Activated T-cell treated with anti-CD3 and anti-CD28 coated beads, Interleukin-2, amount 50 U/mL, for 24 hours (primary cell): ENCODE data around the gene PKMYT1.

Experiments
- DNase-seq: peaks from one replicate; pipeline ENCODE4 v3.0.0-alpha.2; 2020
- H3K27ac Mint-ChIP-seq: 2 replicates; pipeline ENCODE4 v1.8.0; 2020; ENCODE audit warnings: mild to moderate bottlenecking, mixed read lengths
- H3K27me3 Mint-ChIP-seq: 2 replicates; pipeline ENCODE4 v1.8.0; 2020; ENCODE audit warnings: mixed read lengths
- H3K36me3 Mint-ChIP-seq: 2 replicates; pipeline ENCODE4 v1.8.0; 2020; ENCODE audit warnings: low read depth, mixed read lengths
- H3K4me1 Mint-ChIP-seq: 2 replicates; pipeline ENCODE4 v1.8.0; 2020; ENCODE audit warnings: low read depth, mixed read lengths
- H3K4me3 Mint-ChIP-seq: 2 replicates; pipeline ENCODE4 v1.8.0; 2020; ENCODE audit warnings: mild to moderate bottlenecking, moderate library complexity, mixed read lengths
- H3K9me3 Mint-ChIP-seq: 2 replicates; pipeline ENCODE4 v1.8.0; 2020; ENCODE audit warnings: mixed read lengths

The PKMYT1 gene

DNA sequence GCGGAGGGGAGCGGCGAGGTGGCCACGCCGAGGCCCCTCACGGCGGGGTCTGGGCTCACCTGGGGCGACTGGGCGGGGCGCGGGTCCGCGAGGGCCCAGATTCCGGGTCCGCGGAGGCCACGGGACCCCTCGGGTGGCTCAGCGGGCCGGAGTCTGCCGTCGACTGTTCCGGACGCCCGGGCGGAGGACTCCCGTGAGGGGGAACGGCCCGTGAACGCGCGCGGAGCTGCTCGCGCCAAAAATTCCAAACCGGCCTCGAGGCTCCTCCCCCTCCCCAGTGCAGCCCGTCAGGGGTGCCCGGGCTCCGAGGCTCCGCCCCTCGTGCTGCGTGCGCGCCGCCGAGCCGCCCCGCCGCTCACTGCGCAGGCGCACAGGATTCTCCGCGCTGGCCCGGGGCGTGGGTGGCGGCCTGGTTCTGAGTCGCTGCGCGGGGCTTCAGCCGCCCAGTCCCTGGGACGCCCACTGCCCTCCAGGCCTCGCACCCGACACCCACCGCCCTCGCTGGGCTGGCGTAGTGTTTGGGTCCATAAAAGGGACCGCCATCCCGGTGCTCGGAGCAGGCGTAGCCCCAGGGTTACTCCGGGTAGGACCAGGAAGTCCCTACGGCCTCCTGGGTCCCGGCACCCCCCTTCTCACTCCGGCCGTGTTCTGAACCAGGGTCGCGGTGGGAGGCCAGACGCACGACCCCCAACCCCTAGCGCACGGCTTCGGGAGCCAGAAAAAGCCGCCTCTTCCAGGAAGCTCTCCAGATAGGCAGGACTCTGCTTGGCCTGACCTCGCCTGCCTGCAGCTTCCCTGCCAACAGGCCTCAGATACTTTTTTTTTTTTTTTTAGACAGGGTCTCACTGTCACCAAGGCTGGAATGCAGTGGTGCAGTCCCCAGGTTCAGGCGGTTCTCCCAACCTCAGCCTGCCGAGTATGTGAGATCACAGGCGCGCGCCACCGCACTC is at the start of gene PKMYT1:
Gene PKMYT1 (minus strand): TSS at position 220 of the 950 bp plus-strand sequence. CDS start 789 bp downstream, outside the sequence.
- Mint-ChIP-seq H3K9me3 (no peaks in the 10 kb centered on the region), H3K4me1 (peaks cover 33% of the 10 kb centered on the region), H3K27ac (peak within 1 kb of the TSS; percentile 88), H3K4me3 (peak within 1 kb of the TSS; percentile 90), H3K36me3 (peaks cover 40% of the 10 kb centered on the region), H3K27me3 (peaks cover 3% of the 10 kb centered on the region)
- DNase-seq = peak; percentile 98

DNA sequence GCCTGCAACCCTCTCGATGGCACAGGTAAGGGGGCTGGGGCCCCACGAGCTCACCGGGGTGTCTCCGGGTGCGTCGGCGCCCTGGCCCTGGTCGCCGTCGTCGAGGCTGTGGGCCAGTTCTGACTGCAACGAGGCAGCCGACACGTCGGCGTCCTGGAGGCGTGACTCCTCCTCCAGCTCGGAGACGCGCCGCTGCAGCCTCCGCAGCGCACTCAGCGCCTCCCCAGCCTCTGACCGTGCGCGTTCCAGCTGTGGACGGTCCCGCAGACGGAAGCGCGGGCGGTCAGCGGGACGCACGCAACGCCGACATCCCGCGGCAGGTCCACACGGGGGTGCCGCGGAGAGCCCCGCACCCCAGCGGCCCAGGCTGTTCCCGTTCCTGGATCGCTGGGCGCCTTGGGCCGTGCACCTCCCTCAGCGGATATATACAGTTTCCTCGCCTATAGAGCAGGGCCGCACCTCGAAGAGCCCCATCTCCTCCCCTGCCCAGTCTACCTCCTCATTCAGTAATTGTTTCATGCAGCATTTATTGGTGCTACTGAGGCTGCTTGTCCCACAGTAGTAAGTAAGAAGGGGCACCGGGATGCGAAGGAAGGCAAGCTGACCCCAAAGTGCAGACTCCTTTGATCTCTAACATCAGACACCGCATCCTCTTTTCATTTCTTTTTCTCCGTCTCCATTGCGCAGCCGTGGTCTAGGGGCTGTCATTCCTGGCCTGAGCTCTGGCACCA is 49.4 kb upstream of the PKMYT1 start:
- no peak overlapping the region for H3K27ac Mint-ChIP-seq
- peak; percentile 66 for DNase-seq
- H3K27me3 Mint-ChIP-seq = peaks cover 56% of the 10 kb centered on the region
- H3K4me1 Mint-ChIP-seq = peaks cover 27% of the 10 kb centered on the region
- peaks cover 25% of the 10 kb centered on the region for H3K36me3 Mint-ChIP-seq
- peak overlapping the region; percentile 30 for H3K4me3 Mint-ChIP-seq
- no peaks in the 10 kb centered on the region for H3K9me3 Mint-ChIP-seq

GRCh38 chr16:3028716-3029319 is 48.6 kb upstream of the PKMYT1 start:
- no peak overlapping the region for H3K4me3 Mint-ChIP-seq
- peaks cover 30% of the 10 kb centered on the region for H3K4me1 Mint-ChIP-seq
- no peak for DNase-seq
- peaks cover 29% of the 10 kb centered on the region for H3K36me3 Mint-ChIP-seq
- H3K27me3 Mint-ChIP-seq = peaks cover 48% of the 10 kb centered on the region
- no peak overlapping the region for H3K27ac Mint-ChIP-seq
- no peaks in the 10 kb centered on the region for H3K9me3 Mint-ChIP-seq

DNA sequence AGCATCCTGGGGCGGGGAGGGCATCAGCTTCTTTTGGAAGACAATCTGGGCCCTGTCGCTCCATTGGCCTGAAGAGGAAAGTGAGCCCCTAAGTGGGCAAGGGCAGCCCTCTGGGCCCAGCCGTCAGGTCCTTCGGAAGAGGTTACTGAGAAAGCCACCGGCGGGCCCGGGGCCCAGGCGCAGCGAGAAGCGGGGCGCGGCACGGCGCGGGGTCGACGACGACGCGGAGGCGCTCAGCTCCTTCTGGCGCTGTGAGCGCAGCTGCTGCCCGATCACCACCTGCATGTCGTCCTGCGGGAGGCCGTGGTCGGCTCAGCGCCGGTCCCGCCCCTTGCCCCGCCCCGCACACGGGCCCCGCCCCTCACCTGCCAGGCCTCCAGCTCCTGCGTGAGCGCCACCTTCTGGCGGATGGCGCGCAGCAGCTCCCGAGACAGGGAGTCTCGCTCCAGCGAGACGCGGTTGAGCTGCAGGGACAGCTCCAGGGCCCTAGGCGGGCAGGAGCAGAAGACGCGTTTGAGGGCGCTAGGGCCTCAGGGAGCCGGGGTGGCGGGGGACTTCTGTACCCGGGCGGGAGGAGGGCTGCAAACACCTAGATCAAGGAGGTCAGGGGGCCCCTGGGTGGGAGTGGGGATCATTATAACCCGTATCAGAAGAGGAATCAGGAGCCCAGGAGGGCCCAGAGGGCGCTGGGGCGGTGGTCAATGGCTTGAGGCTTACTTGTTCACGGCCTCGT is 47.9 kb upstream of the PKMYT1 start:
- peaks cover 29% of the 10 kb centered on the region for H3K36me3 Mint-ChIP-seq
- no peak overlapping the region for H3K4me3 Mint-ChIP-seq
- H3K27me3 Mint-ChIP-seq = peaks cover 41% of the 10 kb centered on the region
- peak; percentile 91 for DNase-seq
- H3K27ac Mint-ChIP-seq = no peak overlapping the region
- H3K9me3 Mint-ChIP-seq = no peaks in the 10 kb centered on the region
- H3K4me1 Mint-ChIP-seq = peaks cover 37% of the 10 kb centered on the region

- no peak overlapping the region for H3K27ac Mint-ChIP-seq
- no peaks in the 10 kb centered on the region for H3K9me3 Mint-ChIP-seq
- H3K4me3 Mint-ChIP-seq = no peak overlapping the region
- peaks cover 44% of the 10 kb centered on the region for H3K4me1 Mint-ChIP-seq
- H3K27me3 Mint-ChIP-seq = peaks cover 34% of the 10 kb centered on the region
- no peak for DNase-seq
- peaks cover 29% of the 10 kb centered on the region for H3K36me3 Mint-ChIP-seq
Measured at GRCh38 chr16:3027489-3027795, 47.2 kb upstream of the PKMYT1 start.

DNA sequence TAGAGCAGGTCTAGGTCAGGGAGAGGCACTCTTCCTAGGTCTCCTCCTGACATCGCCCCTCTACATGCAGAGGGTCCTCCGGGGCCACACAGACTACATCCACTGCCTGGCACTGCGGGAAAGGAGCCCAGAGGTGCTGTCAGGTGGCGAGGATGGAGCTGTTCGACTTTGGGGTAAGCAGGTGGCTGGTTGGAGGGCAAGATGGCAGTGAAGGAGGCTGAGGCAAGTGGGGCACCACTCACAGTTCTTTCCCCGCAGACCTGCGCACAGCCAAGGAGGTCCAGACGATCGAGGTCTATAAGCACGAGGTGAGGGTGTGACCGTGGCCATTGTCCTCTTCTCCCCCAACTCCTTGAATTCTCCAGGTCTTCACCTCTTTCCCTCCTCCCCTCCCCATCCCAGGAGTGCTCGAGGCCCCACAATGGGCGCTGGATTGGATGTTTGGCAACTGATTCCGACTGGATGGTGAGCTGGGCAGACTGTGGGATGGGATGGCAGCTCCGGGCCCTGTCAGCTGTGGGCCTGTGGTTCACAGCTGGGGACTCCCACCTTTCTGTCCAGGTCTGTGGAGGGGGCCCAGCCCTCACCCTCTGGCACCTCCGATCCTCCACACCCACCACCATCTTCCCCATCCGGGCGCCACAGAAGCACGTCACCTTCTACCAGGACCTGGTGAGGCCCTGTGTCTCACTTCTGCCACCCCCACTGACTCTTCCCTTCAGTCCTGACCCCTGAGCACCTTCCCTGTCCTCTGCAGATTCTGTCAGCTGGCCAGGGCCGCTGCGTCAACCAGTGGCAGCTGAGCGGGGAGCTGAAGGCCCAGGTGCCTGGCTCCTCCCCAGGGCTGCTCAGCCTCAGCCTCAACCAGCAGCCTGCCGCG is 46.6 kb upstream of the PKMYT1 start:
- Mint-ChIP-seq H3K27ac (no peak overlapping the region), H3K36me3 (peaks cover 29% of the 10 kb centered on the region), H3K9me3 (no peaks in the 10 kb centered on the region), H3K4me1 (peaks cover 50% of the 10 kb centered on the region), H3K27me3 (peaks cover 28% of the 10 kb centered on the region), H3K4me3 (no peak overlapping the region)
- DNase-seq = no peak

GRCh38 chr16:3026003-3026378 is 45.7 kb upstream of the PKMYT1 start:
- Mint-ChIP-seq H3K9me3 (no peaks in the 10 kb centered on the region), H3K27me3 (peaks cover 23% of the 10 kb centered on the region), H3K27ac (no peak overlapping the region), H3K36me3 (peaks cover 30% of the 10 kb centered on the region), H3K4me1 (peaks cover 57% of the 10 kb centered on the region), H3K4me3 (no peak overlapping the region)
- DNase-seq = no peak

DNA sequence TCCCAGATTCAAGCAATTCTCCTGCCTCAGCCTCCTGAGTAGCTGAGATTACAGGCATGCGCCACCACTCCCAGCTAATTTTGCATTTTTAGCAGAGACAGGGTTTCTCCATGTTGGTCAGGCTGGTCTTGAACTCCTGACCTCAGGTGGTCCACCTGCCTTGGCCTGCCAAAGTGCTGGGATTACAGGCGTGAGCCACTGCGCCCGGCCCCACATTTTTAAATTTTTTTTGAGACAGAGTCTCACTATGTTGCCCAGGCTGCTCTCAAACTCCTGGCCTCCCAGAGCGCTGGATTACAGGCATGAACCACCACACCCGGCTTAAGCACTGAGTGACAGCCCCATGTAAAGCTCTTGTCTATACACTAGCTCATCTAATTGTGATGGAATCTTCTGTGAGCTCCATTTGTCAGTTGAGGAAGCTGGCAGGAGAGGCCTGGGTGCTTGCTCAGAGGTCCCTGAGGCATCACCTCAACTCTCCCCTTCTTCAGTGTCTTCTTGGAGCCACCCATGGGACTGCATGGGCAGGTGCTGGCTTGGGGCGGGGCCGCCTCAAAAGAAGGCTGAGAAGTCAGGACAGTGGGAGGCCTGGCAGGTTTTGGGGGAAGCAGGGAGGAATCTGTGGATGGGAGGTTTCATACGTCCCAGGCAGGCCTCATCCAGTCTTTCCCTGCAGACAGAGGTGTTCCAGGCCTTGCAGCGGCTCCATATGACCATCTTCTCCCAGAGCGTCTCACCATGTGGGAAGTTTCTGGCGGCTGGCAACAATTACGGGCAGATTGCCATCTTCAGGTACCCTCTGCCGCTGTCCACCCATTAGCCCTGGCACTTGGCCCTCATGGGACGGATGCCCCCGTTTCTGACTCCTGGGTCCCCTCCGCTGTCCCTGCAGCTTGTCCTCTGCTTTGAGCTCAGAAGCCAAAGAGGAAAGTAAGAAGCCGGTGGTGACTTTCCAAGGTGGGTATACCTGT is 45.1 kb upstream of the PKMYT1 start:
- H3K27me3 Mint-ChIP-seq = peaks cover 17% of the 10 kb centered on the region
- H3K9me3 Mint-ChIP-seq = no peaks in the 10 kb centered on the region
- H3K4me1 Mint-ChIP-seq = peaks cover 62% of the 10 kb centered on the region
- H3K4me3 Mint-ChIP-seq = peak overlapping the region; percentile 88
- peaks cover 30% of the 10 kb centered on the region for H3K36me3 Mint-ChIP-seq
- H3K27ac Mint-ChIP-seq = no peak overlapping the region
- no peak for DNase-seq

GRCh38 chr16:3023669-3024478 is 43.6 kb upstream of the PKMYT1 start, which contains the start of the genes HCFC1R1 and THOC6:
TSS of gene HCFC1R1 (minus strand) at chr16:3023942. CDS start at chr16:3023941, 1 bp downstream.
TSS of gene THOC6 (plus strand) at chr16:3024035. CDS start at chr16:3024327, 292 bp downstream.
- peaks cover 30% of the 10 kb centered on the region for H3K36me3 Mint-ChIP-seq
- no peaks in the 10 kb centered on the region for H3K9me3 Mint-ChIP-seq
- H3K27ac Mint-ChIP-seq = peak within 1 kb of the TSS; percentile 99
- H3K27me3 Mint-ChIP-seq = peaks cover 7% of the 10 kb centered on the region
- DNase-seq = peak; percentile 97
- peak within 1 kb of the TSS; percentile 88 for H3K4me3 Mint-ChIP-seq
- peaks cover 56% of the 10 kb centered on the region for H3K4me1 Mint-ChIP-seq

DNA sequence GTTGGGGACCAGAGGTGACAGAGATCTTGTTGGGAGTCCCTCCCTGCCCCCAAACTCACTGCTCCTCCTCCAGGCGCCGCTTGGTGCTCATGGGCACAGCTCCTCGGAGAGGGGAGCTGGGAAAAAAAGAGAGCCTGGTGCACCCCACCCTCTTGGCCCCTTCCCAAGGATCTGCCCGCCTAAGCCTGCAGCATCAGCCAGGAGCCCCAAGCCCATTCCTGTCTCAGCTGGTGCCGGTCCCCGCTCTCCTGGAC is 43.1 kb upstream of the PKMYT1 start:
- DNase-seq = peak; percentile 65
- peak overlapping the region; percentile 88 for H3K4me3 Mint-ChIP-seq
- H3K27me3 Mint-ChIP-seq = peaks cover 9% of the 10 kb centered on the region
- H3K9me3 Mint-ChIP-seq = no peaks in the 10 kb centered on the region
- peak overlapping the region; percentile 99 for H3K27ac Mint-ChIP-seq
- H3K4me1 Mint-ChIP-seq = peaks cover 57% of the 10 kb centered on the region
- peaks cover 30% of the 10 kb centered on the region for H3K36me3 Mint-ChIP-seq

- Mint-ChIP-seq H3K4me3 (peak overlapping the region; percentile 88), H3K36me3 (peaks cover 29% of the 10 kb centered on the region), H3K4me1 (peaks cover 59% of the 10 kb centered on the region), H3K27me3 (peaks cover 9% of the 10 kb centered on the region), H3K9me3 (no peaks in the 10 kb centered on the region), H3K27ac (peak overlapping the region; percentile 99)
- peak; percentile 58 for DNase-seq
Measured at GRCh38 chr16:3022684-3023414, 42.6 kb upstream of the PKMYT1 start.
